Esophagus squamous epithelium (tissue), 5 donors: ENCODE measurements around the gene POLRMT. TPM values are rescaled to one million over a fixed set of nuclear protein-coding genes. Genes with fewer than 3 reads are reported as not detected.

Experiments used
- DNase-seq: peaks from one replicate; lab custom pipeline; 2025; lab: John Stamatoyannopoulos, UW
- H3K27ac ChIP-seq, 4 donors: fragments of 200-600 bp; sonication (generic); one replicate each; pipeline ENCODE4 v1.5.1; 2016 to 2019; ENCODE audit warnings: mild to moderate bottlenecking in 1 of 4
- H3K27me3 ChIP-seq, 4 donors: fragments of 200-600 bp; sonication (generic); 1 replicate in 3 of 4; 2 replicates in 1 of 4; pipeline versions ENCODE4 v1.5.1 to v1.6.0; 2017 to 2021; ENCODE audit warnings: antibody characterized with exemption in 1 of 4
- H3K36me3 ChIP-seq, 3 donors: fragments of 200-600 bp; sonication (generic); one replicate each; pipeline ENCODE4 v1.5.1; 2016 to 2019
- H3K4me1 ChIP-seq, 3 donors: fragments of 200-600 bp; sonication (generic); one replicate each; pipeline ENCODE4 v1.5.1; 2017 to 2019
- H3K4me3 ChIP-seq, 4 donors: fragments of 200-600 bp; sonication (generic); 1 replicate in 3 of 4; 2 replicates in 1 of 4; pipeline ENCODE4 v1.5.1; 2016 to 2019; ENCODE audit warnings: mild to moderate bottlenecking in 2 of 4, moderate library complexity in 1 of 4
- H3K9me3 ChIP-seq, 3 donors: fragments of 200-600 bp; sonication (generic); one replicate each; pipeline ENCODE4 v1.5.1; 2016 to 2019
- CTCF ChIP-seq, 6 experiments: fragments of 450-650 bp in 4 of 6; fragments of 200-600 bp in 2 of 6; sonication (generic) in 2 of 6; IDR thresholded peaks; one replicate each; pipeline ENCODE4 v1.5.1; 2016 to 2019; ENCODE audit warnings: antibody characterized with exemption in 6 of 6, mild to moderate bottlenecking in 4 of 6, moderate library complexity in 4 of 6
- POLR2A ChIP-seq, 4 donors: fragments of 450-650 bp; IDR thresholded peaks; one replicate each; pipeline ENCODE4 v1.6.1; 2017; ENCODE audit warnings: antibody characterized with exemption in 4 of 4, mild to moderate bottlenecking in 4 of 4, moderate library complexity in 3 of 4
- WGBS, 2 donors: methylation state at CpG; one replicate each; pipeline ENCODE4 v1.1.5; 2018; 5-methylcytosine and 5-hydroxymethylcytosine counted together
- intact Hi-C: fragments of 100-400 bp; cut with DNase I; formaldehyde crosslinking; loops from one replicate; pipeline ENCODE4 v1.15.0; 2022
- total RNA-seq, 4 donors: library from RNA; depleted of rRNA; stranded (reverse); fragments of >200 nt; gene quantifications; one replicate each; pipeline ENCODE4 v1.1.0, GENCODE V29; 2016
- donor health status: DM: yes; HTN: yes; CAD: no.

Gene POLRMT
- total RNA-seq, 4 donors from 2014 or later, result 23.5 to 32.3 (median 25.0) TPM

GRCh38 chr19:613732-614567 is 19.4 kb downstream of the POLRMT start:
- 73 to 100% methylated on average over 2 to 10 of the region's 54 CpGs for WGBS, 2 donors
- peaks cover 10 to 24% (median 22%) of the 10 kb centered on the region in 3 donors for H3K36me3 ChIP-seq
- no peak overlapping the region for H3K4me3 ChIP-seq
- no peaks in the 10 kb centered on the region for H3K9me3 ChIP-seq
- intact Hi-C loops, result no loop called here
- H3K27ac ChIP-seq, result no peak overlapping the region
- H3K27me3 ChIP-seq, result peaks cover 0 to 51% (median 0%) of the 10 kb centered on the region in 4 donors
- H3K4me1 ChIP-seq, result peaks cover 5 to 40% (median 9%) of the 10 kb centered on the region in 3 donors
- DNase-seq, result no peak
- TF ChIP-seq CTCF (IDR thresholded peaks at IDR 0.05), result no peak
- TF ChIP-seq POLR2A (IDR thresholded peaks at IDR 0.05), result no peak

GRCh38 chr19:612941-613340 is 20.4 kb downstream of the POLRMT start:
- no peaks in the 10 kb centered on the region for H3K9me3 ChIP-seq
- H3K36me3 ChIP-seq, result peaks cover under 1 to 14% (median 12%) of the 10 kb centered on the region in 3 donors
- WGBS, 2 donors, result 93% methylated on average over 24 of the region's 33 CpGs; no CpG with 5 or more reads in 1 of the 2 donors
- H3K27ac ChIP-seq, result no peak overlapping the region
- DNase-seq, result no peak
- TF ChIP-seq POLR2A (IDR thresholded peaks at IDR 0.05), result no peak
- no peak for TF ChIP-seq CTCF (IDR thresholded peaks at IDR 0.05)
- peaks cover 5 to 47% (median 9%) of the 10 kb centered on the region in 3 donors for H3K4me1 ChIP-seq
- intact Hi-C loops, result no loop called here
- peaks cover 0 to 59% (median 0%) of the 10 kb centered on the region in 4 donors for H3K27me3 ChIP-seq
- H3K4me3 ChIP-seq, result no peak overlapping the region

GRCh38 chr19:611481-611868 is 21.9 kb downstream of the POLRMT start:
- Histone ChIP-seq H3K27me3 (peaks cover 0 to 59% (median 0%) of the 10 kb centered on the region in 4 donors), H3K27ac (peak overlapping the region in 2 of 4 donors; percentile 74 to 77), H3K36me3 (no peaks in the 10 kb centered on the region), H3K4me1 (peaks cover 3 to 41% (median 5%) of the 10 kb centered on the region in 3 donors), H3K9me3 (no peaks in the 10 kb centered on the region), H3K4me3 (peak overlapping the region in 2 of 4 donors; percentile 36 to 58)
- no peak for DNase-seq
- intact Hi-C loops, result no loop called here
- 22 to 49% methylated on average over 7 to 13 of the region's 13 CpGs for WGBS, 2 donors
- no peak for TF ChIP-seq CTCF (IDR thresholded peaks at IDR 0.05)
- no peak for TF ChIP-seq POLR2A (IDR thresholded peaks at IDR 0.05)

GRCh38 chr19:610801-611480 is 22.4 kb downstream of the POLRMT start:
- peak overlapping the region; percentile 27 to 77 (median 66) for H3K27ac ChIP-seq
- H3K36me3 ChIP-seq, result no peaks in the 10 kb centered on the region
- 17 to 21% methylated on average over 13 to 26 of the region's 36 CpGs for WGBS, 2 donors
- intact Hi-C loops, result no loop called here
- H3K4me1 ChIP-seq, result peaks cover 0 to 38% (median 5%) of the 10 kb centered on the region in 3 donors
- TF ChIP-seq POLR2A (IDR thresholded peaks at IDR 0.05) (no peak), CTCF (IDR thresholded peaks at IDR 0.05) (no peak)
- no peak for DNase-seq
- no peaks in the 10 kb centered on the region for H3K9me3 ChIP-seq
- peaks cover 0 to 55% (median 0%) of the 10 kb centered on the region in 4 donors for H3K27me3 ChIP-seq
- H3K4me3 ChIP-seq, result peak overlapping the region in 3 of 4 donors; percentile 32 to 58 (median 36)
